ENCODE data around the gene GJC2.

- TF ChIP-seq CTCF (IDR thresholded peaks at IDR 0.05) (no peak), POLR2AphosphoS5 (IDR thresholded peaks at IDR 0.05) (no peak), POLR2A (IDR thresholded peaks at IDR 0.05) (no peak), EP300 (IDR thresholded peaks at IDR 0.05) (no peak)
Observed at GRCh38 chr1:228207851-228208821, 58.4 kb downstream of the GJC2 start, which contains the start of gene OBSCN.

Measured in gastroesophageal sphincter (tissue), 3 donors.